HUES6 (cell line): ENCODE results near the gene LARP1.

Experiments
- H3K27ac ChIP-seq: 2 replicates; pipeline ENCODE4 v1.7.0; 2013; ENCODE audit warnings: low read depth, mild to moderate bottlenecking, low read length, inconsistent platforms
- H3K27me3 ChIP-seq: 2 replicates; pipeline ENCODE4 v1.6.1; 2013; ENCODE audit warnings: low read length; ENCODE audit not compliant: control insufficient read depth, insufficient read depth
- H3K36me3 ChIP-seq: 2 replicates; pipeline ENCODE4 v1.6.1; 2013; ENCODE audit warnings: low read length; ENCODE audit not compliant: control insufficient read depth, insufficient read depth
- H3K4me1 ChIP-seq: 2 replicates; pipeline ENCODE4 v1.6.1; 2013; ENCODE audit warnings: low read length; ENCODE audit not compliant: control insufficient read depth, insufficient read depth
- H3K4me3 ChIP-seq: 2 replicates; pipeline ENCODE4 v1.5.1; 2013; ENCODE audit warnings: low read depth, low read length
- H3K9ac ChIP-seq: one replicate; pipeline ENCODE4 v1.6.1; 2013; ENCODE audit warnings: mild to moderate bottlenecking, low read length
- H3K9me3 ChIP-seq: 2 replicates; pipeline ENCODE4 v1.6.1; 2013; ENCODE audit warnings: low read depth, low read length; ENCODE audit not compliant: control insufficient read depth, insufficient read depth

LARP1 gene

GRCh38 chr5:154762700-154763099 lies 7.5 kb downstream of the LARP1 start:
- Histone ChIP-seq H3K36me3 (no peaks in the 10 kb centered on the region), H3K27me3 (no peaks in the 10 kb centered on the region), H3K9me3 (no peaks in the 10 kb centered on the region), H3K4me1 (peaks cover 75% of the 10 kb centered on the region), H3K9ac (no peak overlapping the region), H3K27ac (no peak overlapping the region), H3K4me3 (no peak overlapping the region)

DNA sequence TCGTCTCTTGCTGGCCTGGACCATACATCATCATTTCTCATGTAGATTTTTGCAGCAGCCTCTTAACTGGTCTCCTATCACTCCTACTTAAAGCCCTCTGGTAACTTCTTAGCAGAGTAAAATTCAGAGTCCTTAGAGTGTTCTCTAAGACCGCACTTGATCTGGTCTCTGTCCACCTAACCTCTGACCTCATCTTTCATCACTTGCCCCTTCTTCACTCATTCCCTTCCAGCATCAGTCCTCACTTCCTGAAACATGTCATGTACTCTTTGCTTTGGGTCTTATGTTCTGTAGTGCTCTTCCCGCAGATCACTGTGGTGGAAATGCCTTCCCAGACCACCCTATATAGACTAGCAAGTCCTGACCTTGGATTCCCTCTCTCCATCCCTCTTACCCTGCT lies 9.8 kb downstream of the LARP1 start:
- Histone ChIP-seq H3K9me3 (no peaks in the 10 kb centered on the region), H3K4me1 (peaks cover 70% of the 10 kb centered on the region), H3K27ac (no peak overlapping the region)

DNA sequence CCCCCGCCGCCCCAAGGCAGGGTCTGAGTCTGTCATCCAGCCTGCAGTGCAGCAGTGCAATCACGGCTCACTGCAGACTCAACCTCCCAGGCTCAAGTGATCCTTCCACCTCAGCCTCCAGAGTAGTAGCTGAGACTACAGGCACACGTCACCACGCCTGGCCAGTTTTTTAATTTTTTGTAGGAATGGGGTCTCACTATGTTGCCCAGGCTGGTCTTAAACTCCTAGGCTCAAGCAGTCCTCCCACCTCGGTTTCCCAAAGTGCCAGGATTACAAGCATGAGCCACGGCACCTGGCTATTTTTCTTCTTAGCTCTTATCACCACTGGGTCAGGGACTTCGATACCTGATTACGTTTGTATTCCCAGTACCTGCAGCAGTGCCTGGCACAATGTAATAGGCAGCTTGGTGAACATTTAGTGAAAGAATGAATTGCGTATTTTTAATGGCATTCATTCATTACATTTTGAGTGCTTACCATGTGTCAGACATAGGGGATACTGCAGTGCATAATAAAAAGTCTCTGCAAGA lies 10.3 kb downstream of the LARP1 start:
- H3K9ac ChIP-seq, result no peak overlapping the region
- H3K36me3 ChIP-seq, result no peaks in the 10 kb centered on the region
- no peaks in the 10 kb centered on the region for H3K27me3 ChIP-seq
- H3K9me3 ChIP-seq, result no peaks in the 10 kb centered on the region
- no peak overlapping the region for H3K27ac ChIP-seq
- no peak overlapping the region for H3K4me3 ChIP-seq
- H3K4me1 ChIP-seq, result peaks cover 70% of the 10 kb centered on the region

More for the DNA sequence above, 9.8 kb downstream of the LARP1 start:
- Histone ChIP-seq H3K4me3 (no peak overlapping the region), H3K36me3 (no peaks in the 10 kb centered on the region), H3K27me3 (no peaks in the 10 kb centered on the region), H3K9ac (no peak overlapping the region)

- Histone ChIP-seq H3K36me3 (peaks cover 4% of the 10 kb centered on the region), H3K27me3 (no peaks in the 10 kb centered on the region), H3K9ac (no peak overlapping the region), H3K4me3 (no peak overlapping the region), H3K4me1 (peaks cover 70% of the 10 kb centered on the region), H3K9me3 (no peaks in the 10 kb centered on the region), H3K27ac (no peak overlapping the region)
Observed at GRCh38 chr5:154766558-154767281, 11.5 kb downstream of the LARP1 start.

DNA sequence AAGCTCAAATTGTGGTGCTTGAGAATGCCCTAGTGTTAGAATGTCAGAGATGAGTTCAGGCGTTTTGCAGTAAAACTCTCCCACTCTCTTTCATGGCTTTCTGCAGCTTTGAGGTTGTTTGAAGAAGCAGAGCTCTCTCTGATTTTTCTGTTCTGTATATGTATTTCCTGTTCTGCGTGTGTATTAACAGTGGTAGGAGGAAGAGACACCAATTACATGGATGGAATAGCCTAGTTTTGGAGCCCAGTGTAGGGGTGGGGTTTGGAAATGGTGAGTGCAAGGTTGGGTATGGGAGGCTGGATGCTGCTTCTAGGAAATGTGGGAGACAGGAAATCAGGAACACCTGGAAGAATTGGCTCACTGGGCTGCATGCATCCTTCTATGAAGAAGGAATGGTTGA lies 12.4 kb downstream of the LARP1 start:
- Histone ChIP-seq H3K4me3 (no peak overlapping the region), H3K4me1 (peaks cover 72% of the 10 kb centered on the region), H3K36me3 (peaks cover 4% of the 10 kb centered on the region), H3K27ac (no peak overlapping the region), H3K9me3 (no peaks in the 10 kb centered on the region), H3K27me3 (no peaks in the 10 kb centered on the region), H3K9ac (no peak overlapping the region)

GRCh38 chr5:154768207-154768606 lies 13.0 kb downstream of the LARP1 start:
- Histone ChIP-seq H3K9ac (no peak overlapping the region), H3K4me1 (peaks cover 74% of the 10 kb centered on the region), H3K9me3 (no peaks in the 10 kb centered on the region), H3K36me3 (peaks cover 4% of the 10 kb centered on the region), H3K4me3 (no peak overlapping the region), H3K27ac (no peak overlapping the region), H3K27me3 (no peaks in the 10 kb centered on the region)

DNA sequence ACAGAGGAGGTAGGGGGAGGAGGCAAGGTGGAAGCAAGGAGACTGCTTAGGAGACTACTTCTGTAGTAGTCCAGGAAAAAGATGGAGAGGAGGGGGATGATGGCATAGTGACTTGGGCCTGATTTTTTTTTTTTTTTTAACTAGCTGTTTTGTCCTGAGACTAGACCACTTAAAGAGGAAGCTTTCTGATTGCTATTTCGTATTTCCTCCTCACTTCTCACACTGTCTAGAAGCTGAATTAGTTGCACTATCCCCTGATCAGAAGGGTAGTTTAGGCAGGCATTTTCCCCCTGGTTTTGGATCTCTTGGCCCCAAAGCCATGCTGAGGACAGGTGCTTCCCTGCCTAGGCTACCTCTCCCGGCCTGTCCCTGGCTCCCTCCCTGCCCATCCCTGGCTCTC lies 14.9 kb downstream of the LARP1 start:
- peaks cover 4% of the 10 kb centered on the region for H3K36me3 ChIP-seq
- no peaks in the 10 kb centered on the region for H3K9me3 ChIP-seq
- no peak overlapping the region for H3K27ac ChIP-seq
- no peaks in the 10 kb centered on the region for H3K27me3 ChIP-seq
- H3K9ac ChIP-seq, result no peak overlapping the region
- no peak overlapping the region for H3K4me3 ChIP-seq
- H3K4me1 ChIP-seq, result peaks cover 89% of the 10 kb centered on the region

DNA sequence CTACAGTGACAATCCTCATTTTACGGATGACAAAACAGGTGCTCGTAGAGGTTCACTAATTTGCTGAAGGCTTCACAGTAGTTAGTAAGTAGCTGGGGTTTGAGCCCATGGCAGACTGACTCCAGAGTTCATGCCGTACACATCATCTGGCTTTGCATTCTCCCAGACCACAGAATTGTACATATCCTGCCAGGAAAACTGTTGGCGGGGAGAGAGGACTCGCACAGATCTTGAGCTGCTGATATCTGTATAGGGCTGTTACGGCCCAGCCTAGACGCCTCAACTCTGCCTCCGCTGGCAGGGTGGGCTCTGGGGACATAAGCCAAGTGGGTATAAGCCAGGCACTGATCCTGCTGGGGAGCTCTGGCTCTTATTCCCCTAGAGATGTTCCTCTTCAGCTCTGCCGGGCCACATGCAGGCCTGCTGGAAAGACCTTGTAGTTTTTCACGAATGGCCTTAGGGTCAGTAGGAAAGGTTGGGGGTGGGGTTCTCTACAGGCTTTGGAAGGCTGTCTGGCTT lies 16.3 kb downstream of the LARP1 start:
- H3K36me3 ChIP-seq, result peaks cover 4% of the 10 kb centered on the region
- H3K27me3 ChIP-seq, result no peaks in the 10 kb centered on the region
- no peak overlapping the region for H3K4me3 ChIP-seq
- H3K27ac ChIP-seq, result no peak overlapping the region
- H3K9me3 ChIP-seq, result no peaks in the 10 kb centered on the region
- H3K4me1 ChIP-seq, result peaks cover 88% of the 10 kb centered on the region
- no peak overlapping the region for H3K9ac ChIP-seq

DNA sequence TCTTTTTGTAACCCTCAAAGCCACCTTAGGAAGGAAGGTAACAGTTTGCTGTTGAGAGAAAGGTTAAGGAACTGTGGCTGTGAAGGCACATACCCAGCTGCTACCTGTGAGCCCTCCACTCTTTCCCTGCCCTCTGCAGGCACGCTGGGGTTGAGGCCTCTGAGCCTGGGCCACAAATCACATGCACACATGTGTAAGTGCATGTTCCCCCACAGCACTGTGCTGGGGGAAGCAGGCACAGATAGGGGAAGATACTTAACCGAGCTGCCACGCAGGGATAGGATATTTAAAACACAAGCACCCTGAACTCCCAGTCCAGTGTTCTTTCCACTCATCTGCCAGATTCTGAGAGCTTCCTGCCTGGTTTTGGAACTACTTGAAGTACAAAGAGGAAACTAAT lies 18.1 kb downstream of the LARP1 start:
- Histone ChIP-seq H3K27me3 (no peaks in the 10 kb centered on the region), H3K9ac (peak overlapping the region; percentile 47), H3K4me3 (no peak overlapping the region), H3K4me1 (peaks cover 71% of the 10 kb centered on the region), H3K36me3 (peaks cover 4% of the 10 kb centered on the region), H3K9me3 (no peaks in the 10 kb centered on the region), H3K27ac (no peak overlapping the region)

DNA sequence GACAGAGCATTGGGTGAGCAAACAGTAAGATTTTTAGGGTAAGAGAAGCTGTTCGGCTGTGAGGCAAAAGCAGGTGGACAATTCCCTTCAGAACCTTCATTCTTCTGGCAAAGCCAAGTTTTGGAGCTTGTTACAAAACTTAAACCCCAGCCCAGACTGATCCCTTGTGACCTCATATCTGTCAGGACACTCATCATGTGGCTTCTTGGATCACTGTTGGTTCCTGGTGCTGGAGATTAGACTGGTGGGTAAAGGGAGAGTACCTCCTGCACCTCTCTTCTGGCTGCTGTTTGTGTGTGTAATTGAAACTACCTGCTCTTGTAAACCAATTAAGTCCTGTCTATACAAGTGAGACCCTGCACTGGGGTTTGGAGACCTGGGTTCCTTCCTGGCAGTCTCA lies 21.0 kb downstream of the LARP1 start:
- peaks cover 6% of the 10 kb centered on the region for H3K36me3 ChIP-seq
- no peak overlapping the region for H3K27ac ChIP-seq
- no peaks in the 10 kb centered on the region for H3K27me3 ChIP-seq
- no peak overlapping the region for H3K9ac ChIP-seq
- H3K4me3 ChIP-seq, result no peak overlapping the region
- peaks cover 50% of the 10 kb centered on the region for H3K4me1 ChIP-seq
- no peaks in the 10 kb centered on the region for H3K9me3 ChIP-seq

DNA sequence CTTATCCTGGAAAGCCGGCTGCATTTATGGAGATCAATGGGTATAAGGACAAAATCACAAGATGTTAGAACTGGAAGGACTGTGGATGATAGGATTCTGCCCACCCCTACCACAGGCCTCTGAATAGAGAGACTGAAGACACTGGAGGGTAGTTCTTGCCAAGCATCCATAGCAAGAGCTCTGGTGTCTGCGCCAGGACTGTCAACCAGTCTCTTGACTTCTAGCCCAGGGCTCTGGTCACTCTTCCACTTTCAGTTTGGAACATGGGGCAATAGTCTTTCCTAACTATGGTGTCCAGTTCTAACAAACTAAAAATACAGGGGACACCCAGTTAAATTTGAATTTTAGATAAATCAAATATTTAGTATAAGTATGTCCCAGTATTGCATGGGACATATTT lies 23.4 kb downstream of the LARP1 start:
- H3K36me3 ChIP-seq, result peaks cover 3% of the 10 kb centered on the region; the same call in 1 of the 2 replicates
- H3K27ac ChIP-seq, result no peak overlapping the region
- H3K9ac ChIP-seq, result no peak overlapping the region
- no peaks in the 10 kb centered on the region for H3K9me3 ChIP-seq
- H3K4me1 ChIP-seq, result peaks cover 52% of the 10 kb centered on the region
- no peaks in the 10 kb centered on the region for H3K27me3 ChIP-seq
- H3K4me3 ChIP-seq, result no peak overlapping the region
